IMR-90 (cell line): Measurements from ENCODE around the gene AAK1. TPM values are rescaled to one million over a fixed set of nuclear protein-coding genes. Genes with fewer than 3 reads are reported as not detected.
A peak's percentile ranks its signal among the peaks of the same experiment; 100 is the strongest.

Source experiments
- ATAC-seq: fragments of 200-7000 bp; cut with Tn5 transposase; 2 replicates; pipeline ENCODE4 v1.9.1; 2020; ENCODE audit warnings: low read depth, mild to moderate bottlenecking, moderate library complexity
- BruUV-seq: library from RNA; stranded (reverse); fragments of 400-500 nt; replicated peaks from 2 replicates; lab custom pipeline; 2021; lab: Mats Ljungman, UMichigan
- CTCF ChIA-PET: fragments of 300-600 bp; formaldehyde crosslinking; extraction: SDS; loops from one replicate; lab custom pipeline; 2021; ENCODE audit warnings: antibody characterized with exemption; lab: Yijun Ruan, JAX
- POLR2A ChIA-PET: fragments of 300-600 bp; sonication (Branson Sonifier 250); formaldehyde crosslinking; loops from one replicate; lab custom pipeline; 2022; ENCODE audit warnings: antibody characterized with exemption; ENCODE audit not compliant: unreplicated experiment; lab: Charles Lee
- DNase-seq: peaks from one replicate; pipeline ENCODE4 v3.0.0; 2013
- H2AFZ ChIP-seq: replicated peaks from 2 replicates; pipeline ENCODE3; 2013; ENCODE audit warnings: low read length, mild to moderate bottlenecking; ENCODE audit not compliant: poor library complexity
- H2AK5ac ChIP-seq: 2 replicates; pipeline ENCODE4 v1.6.1; 2013; ENCODE audit warnings: low read depth, low read length, inconsistent platforms
- H2AK9ac ChIP-seq: replicated peaks from 2 replicates; pipeline ENCODE3; 2013; ENCODE audit warnings: mild to moderate bottlenecking, low read depth, low read length, moderate library complexity; ENCODE audit not compliant: poor library complexity
- H2BK120ac ChIP-seq: 2 replicates; pipeline ENCODE4 v1.6.1; 2013; ENCODE audit warnings: low read depth, low read length, inconsistent platforms
- H2BK15ac ChIP-seq: 3 replicates; pipeline ENCODE4 v1.6.1; 2013; ENCODE audit warnings: low read depth, low read length, inconsistent platforms
- H2BK20ac ChIP-seq: 2 replicates; pipeline ENCODE4 v1.6.1; 2013; ENCODE audit warnings: low read depth, mild to moderate bottlenecking, inconsistent platforms, low read length, moderate library complexity
- H2BK5ac ChIP-seq: 2 replicates; pipeline ENCODE4 v1.6.1; 2013; ENCODE audit warnings: mild to moderate bottlenecking, low read depth, low read length, inconsistent platforms; ENCODE audit not compliant: poor library complexity, severe bottlenecking
- H3K14ac ChIP-seq: replicated peaks from 2 replicates; pipeline ENCODE4 v1.6.1; 2013; ENCODE audit warnings: low read depth, low read length, inconsistent platforms
- H3K18ac ChIP-seq: 2 replicates; pipeline ENCODE4 v1.6.1; 2013; ENCODE audit warnings: low read depth, low read length, control low read depth
- H3K23ac ChIP-seq: 2 replicates; pipeline ENCODE4 v1.6.1; 2013; ENCODE audit warnings: low read depth, low read length, inconsistent platforms
- H3K27ac ChIP-seq: 2 replicates; pipeline ENCODE4 v1.5.1; 2013; ENCODE audit warnings: mild to moderate bottlenecking, control low read depth, low read length; ENCODE audit not compliant: insufficient read depth
- H3K27me3 ChIP-seq: 2 replicates; pipeline ENCODE4 v1.6.1; 2013; ENCODE audit warnings: low read length; ENCODE audit not compliant: control insufficient read depth, insufficient read depth
- H3K36me3 ChIP-seq: 2 replicates; pipeline ENCODE4 v1.6.1; 2013; ENCODE audit warnings: low read length, mixed read lengths; ENCODE audit not compliant: control insufficient read depth, insufficient read depth
- H3K4ac ChIP-seq: 2 replicates; pipeline ENCODE4 v1.6.1; 2013; ENCODE audit warnings: low read depth, low read length, inconsistent platforms
- H3K4me1 ChIP-seq: 2 replicates; pipeline ENCODE4 v1.6.1; 2013; ENCODE audit warnings: low read length, mixed read lengths; ENCODE audit not compliant: control insufficient read depth, insufficient read depth
- H3K4me2 ChIP-seq: 2 replicates; pipeline ENCODE4 v1.6.1; 2013; ENCODE audit warnings: low read depth, mild to moderate bottlenecking, control low read depth, low read length, moderate library complexity
- H3K4me3 ChIP-seq: 2 replicates; pipeline ENCODE4 v1.5.1; 2013; ENCODE audit warnings: low read depth, mild to moderate bottlenecking, control low read depth, low read length, moderate library complexity; ENCODE audit not compliant: insufficient read depth
- H3K56ac ChIP-seq: 2 replicates; pipeline ENCODE4 v1.6.1; 2013; ENCODE audit warnings: low read length, inconsistent platforms; ENCODE audit not compliant: insufficient read depth; ENCODE audit errors: extremely low read depth
- H3K79me1 ChIP-seq, 2 experiments: 2 replicates each; pipeline ENCODE4 v1.6.1; 2013; ENCODE audit warnings: low read length in 2 of 2, inconsistent platforms in 1 of 2, low read depth in 1 of 2
- H3K9ac ChIP-seq: 2 replicates; pipeline ENCODE4 v1.6.1; 2013; ENCODE audit warnings: low read depth, low read length, control low read depth
- H3K9me1 ChIP-seq: 2 replicates; pipeline ENCODE4 v1.6.1; 2013; ENCODE audit warnings: low read length, inconsistent platforms; ENCODE audit not compliant: insufficient read depth
- H3K9me3 ChIP-seq: 2 replicates; pipeline ENCODE4 v1.6.1; 2013; ENCODE audit warnings: low read length; ENCODE audit not compliant: control insufficient read depth, insufficient read depth
- H4K20me1 ChIP-seq: 2 replicates; pipeline ENCODE4 v1.6.1; 2013; ENCODE audit warnings: low read length, inconsistent platforms; ENCODE audit not compliant: insufficient read depth
- H4K5ac ChIP-seq: 2 replicates; pipeline ENCODE4 v1.6.1; 2013; ENCODE audit warnings: mild to moderate bottlenecking, low read depth, low read length, control low read depth
- H4K8ac ChIP-seq, 2 experiments: 2 replicates each; pipeline ENCODE4 v1.6.1; 2013; ENCODE audit warnings: low read depth in 2 of 2, low read length in 2 of 2, control low read depth in 1 of 2, inconsistent platforms in 1 of 2
- H4K91ac ChIP-seq: 2 replicates; pipeline ENCODE4 v1.6.1; 2013; ENCODE audit warnings: low read depth, low read length, inconsistent platforms; ENCODE audit not compliant: insufficient read depth
- CEBPB ChIP-seq: IDR thresholded peaks from 2 replicates; pipeline ENCODE4 v1.6.1; 2012; ENCODE audit warnings: low read depth, low read length, improper control_type of control experiment
- WGBS, 2 experiments: methylation state at CpG; one replicate each; pipeline versions ENCODE4 v1.1.5 to v1.1.7; 2013; ENCODE audit warnings: missing lambda C conversion rate in 2 of 2; ENCODE audit not compliant: insufficient read length in 1 of 2; ENCODE audit errors: extremely low coverage in 2 of 2; 5-methylcytosine and 5-hydroxymethylcytosine counted together
- dilution Hi-C: fragments of 300-500 bp; cut with HindIII; formaldehyde crosslinking; loops from one replicate; pipeline ENCODE4 v1.14.3; 2018; ENCODE audit warnings: low sequenced_read_pairs; ENCODE audit not compliant: unreplicated experiment
- in situ Hi-C: fragments of 300-500 bp; cut with MboI; formaldehyde crosslinking; loops from 3 replicates; pipeline ENCODE4 v1.14.3; 2019; ENCODE audit warnings: low sequenced_read_pairs, inconsistent platforms, mixed read lengths
- intact Hi-C: fragments of 100-400 bp; cut with micrococcal nuclease; formaldehyde crosslinking; loops from 2 replicates; pipeline ENCODE4 v1.10.0; 2022
- polyA plus RNA-seq, 3 experiments: library from polyadenylated mRNA; depleted of rRNA; stranded (reverse); fragments of >200 nt; gene quantifications; 2 replicates each; pipeline ENCODE4 v1.2.3, GENCODE V29; 2012; ENCODE audit warnings: low replicate concordance in 1 of 3
- total RNA-seq: library from RNA; depleted of rRNA; stranded (reverse); fragments of >200 nt; gene quantifications from 2 replicates; pipeline ENCODE4 v1.2.3, GENCODE V29; 2012
- TF ChIP-seq, protein P1 (sequence below): fragments of 150-350 bp; IDR thresholded peaks from 2 replicates; pipeline ENCODE4 v1.6.1; 2016; ENCODE audit warnings: low read depth, mild to moderate bottlenecking, low read length, moderate library complexity, borderline replicate concordance

Gene AAK1
- total and polyA plus RNA-seq, 2 of the 4 experiments (the other 2 are of a cell fraction) = 21.9 to 26.5 TPM

DNA sequence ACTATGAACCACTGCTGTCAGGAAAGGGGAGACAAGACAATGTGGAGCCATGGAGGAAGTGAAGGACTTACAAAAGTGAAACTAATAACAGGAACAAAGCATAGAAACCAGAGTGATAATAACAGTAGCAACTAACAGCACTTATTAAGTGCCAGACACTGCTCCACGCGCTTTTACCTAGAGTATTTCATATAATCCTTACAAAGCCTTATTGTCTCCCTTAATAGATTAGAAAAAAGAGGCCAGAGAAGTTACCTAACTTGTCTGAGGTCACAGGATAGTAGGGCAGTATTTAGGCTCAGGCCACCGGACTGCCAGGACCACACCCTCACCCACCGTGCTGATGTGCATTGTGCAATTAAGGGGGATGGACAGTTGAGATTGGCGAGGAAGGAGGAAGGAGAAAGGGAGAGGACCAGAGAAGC lies 107.7 kb downstream of the AAK1 start:
- TF ChIP-seq CEBPB = 0 out of 2 replicates have a peak, but pooled peaks have one; percentile 8
- TF ChIP-seq, protein P1, sequence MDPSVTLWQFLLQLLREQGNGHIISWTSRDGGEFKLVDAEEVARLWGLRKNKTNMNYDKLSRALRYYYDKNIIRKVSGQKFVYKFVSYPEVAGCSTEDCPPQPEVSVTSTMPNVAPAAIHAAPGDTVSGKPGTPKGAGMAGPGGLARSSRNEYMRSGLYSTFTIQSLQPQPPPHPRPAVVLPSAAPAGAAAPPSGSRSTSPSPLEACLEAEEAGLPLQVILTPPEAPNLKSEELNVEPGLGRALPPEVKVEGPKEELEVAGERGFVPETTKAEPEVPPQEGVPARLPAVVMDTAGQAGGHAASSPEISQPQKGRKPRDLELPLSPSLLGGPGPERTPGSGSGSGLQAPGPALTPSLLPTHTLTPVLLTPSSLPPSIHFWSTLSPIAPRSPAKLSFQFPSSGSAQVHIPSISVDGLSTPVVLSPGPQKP = no peak
- Histone ChIP-seq H3K9me3 (no peaks in the 10 kb centered on the region), H3K79me1 (peaks cover 39 to 78% of the 10 kb centered on the region in 2 experiments), H3K56ac (no peak overlapping the region; the same call in 1 of the 2 replicates), H3K27me3 (no peaks in the 10 kb centered on the region), H3K4me2 (no peak overlapping the region), H2BK120ac (no peak overlapping the region), H2BK15ac (no peak overlapping the region), H3K4me3 (no peak overlapping the region), H2AFZ (no peak overlapping the region), H3K4ac (no peak overlapping the region), H4K20me1 (peaks cover 13% of the 10 kb centered on the region; the same call in 1 of the 2 replicates), H4K5ac (no peak overlapping the region), H3K14ac (no peak overlapping the region), H4K8ac (no peak overlapping the region), H2AK5ac (no peak overlapping the region), H3K9me1 (peaks cover 21% of the 10 kb centered on the region), H4K91ac (no peak overlapping the region), H2BK20ac (no peak overlapping the region), H3K4me1 (0 out of 2 replicates have a peak, but pooled peaks cover 2% of the 10 kb centered on the region), H3K23ac (0 out of 2 replicates have a peak overlapping the region, but pooled peaks have one; percentile 24), H2AK9ac (no peak overlapping the region), H3K9ac (no peak overlapping the region), H3K36me3 (peaks cover 25% of the 10 kb centered on the region), H3K18ac (no peak overlapping the region), H2BK5ac (no peak overlapping the region), H3K27ac (no peak overlapping the region)
- DNase-seq (no peak), ATAC-seq (no peak)
- intact Hi-C loops = no loop called here
- no TSS peak for BruUV-seq
- no CpG with 5 or more reads among the region's 5 CpGs for WGBS, 2 experiments
- POLR2A ChIA-PET = no interaction called here
- in situ Hi-C loops = no loop called here
- CTCF ChIA-PET = no interaction called here
- dilution Hi-C loops = no loop called here
